Fibroblast of lung (primary cell): ENCODE data around the gene TP53RK. TPM values are rescaled to one million over a fixed set of nuclear protein-coding genes. Genes with fewer than 3 reads are reported as not detected.

Source experiments
- DNase-seq, 2 donors: peaks; one replicate each; pipeline versions ENCODE4 v3.0.0 to v3.0.0-alpha.2; 2010; ENCODE audit warnings: low read depth in 2 of 2
- H2AFZ ChIP-seq: 2 replicates; pipeline ENCODE4 v1.5.1; 2012; ENCODE audit warnings: low read length, control low read depth, inconsistent platforms
- H3K27ac ChIP-seq: 2 replicates; pipeline ENCODE4 v1.5.1; 2011; ENCODE audit warnings: low read length, control low read depth; ENCODE audit not compliant: insufficient read depth
- H3K27me3 ChIP-seq: 2 replicates; pipeline ENCODE4 v1.5.1; 2011; ENCODE audit warnings: mild to moderate bottlenecking, low read length; ENCODE audit not compliant: control insufficient read depth, insufficient read depth
- H3K36me3 ChIP-seq: 2 replicates; pipeline ENCODE4 v1.5.1; 2011; ENCODE audit warnings: low read length; ENCODE audit not compliant: control insufficient read depth, insufficient read depth
- H3K4me1 ChIP-seq: 2 replicates; pipeline ENCODE4 v1.5.1; 2011; ENCODE audit warnings: low read length; ENCODE audit not compliant: control insufficient read depth, insufficient read depth; ENCODE audit errors: extremely low read depth
- H3K4me2 ChIP-seq: 2 replicates; pipeline ENCODE4 v1.5.1; 2011; ENCODE audit warnings: low read length, control low read depth; ENCODE audit not compliant: insufficient read depth; ENCODE audit errors: extremely low read depth
- H3K4me3 ChIP-seq, 4 experiments: fragments of 200-600 bp in 1 of 4; sonication (generic) in 1 of 4; replicated peaks in 1 of 4; 2 replicates each; pipeline ENCODE4 v1.5.1; 2011 to 2016; ENCODE audit warnings: low read length in 4 of 4, low read depth in 3 of 4, mild to moderate bottlenecking in 3 of 4, control low read depth in 2 of 4, inconsistent platforms in 1 of 4, mixed read lengths in 1 of 4; ENCODE audit not compliant: insufficient read depth in 1 of 4; ENCODE audit errors: control extremely low read depth in 1 of 4
- H3K79me2 ChIP-seq: 2 replicates; pipeline ENCODE4 v1.5.1; 2012; ENCODE audit warnings: mild to moderate bottlenecking, low read length, inconsistent platforms; ENCODE audit not compliant: control insufficient read depth, insufficient read depth
- H3K9ac ChIP-seq: 2 replicates; pipeline ENCODE4 v1.5.1; 2011; ENCODE audit warnings: mild to moderate bottlenecking, low read length, control low read depth; ENCODE audit not compliant: insufficient read depth
- H3K9me3 ChIP-seq: 2 replicates; pipeline ENCODE4 v1.5.1; 2012; ENCODE audit warnings: low read depth, low read length; ENCODE audit not compliant: control insufficient read depth, insufficient read depth
- H4K20me1 ChIP-seq: 2 replicates; pipeline ENCODE4 v1.5.1; 2011; ENCODE audit warnings: low read length; ENCODE audit not compliant: control insufficient read depth, insufficient read depth; ENCODE audit errors: extremely low read depth
- EZH2 ChIP-seq: IDR thresholded peaks from 2 replicates; pipeline ENCODE4 v1.5.1; 2012; ENCODE audit warnings: low read length, control low read depth, mild to moderate bottlenecking; ENCODE audit errors: missing control alignments
- polyA plus RNA-seq, 2 donors: library from polyadenylated mRNA; depleted of rRNA in 1 of 2; stranded (reverse) in 1 of 2; unstranded in 1 of 2; fragments of >200 nt; gene quantifications; 2 replicates each; pipeline ENCODE4 v1.2.1, GENCODE V29; 2011 to 2012; ENCODE audit warnings: missing spikeins in 1 of 2
- total RNA-seq: library from RNA; depleted of rRNA; stranded (reverse); fragments of >200 nt; gene quantifications from 2 replicates; pipeline ENCODE4 v1.2.1, GENCODE V29; 2014
- TF ChIP-seq, protein P1 (sequence below), 2 donors: IDR thresholded peaks in 1 of 2; conservative IDR thresholded peaks in 1 of 2; 1 replicate in 1 of 2; 2 replicates in 1 of 2; pipeline ENCODE4 v1.5.1; 2011 to 2012; ENCODE audit warnings: low read length in 2 of 2, control low read depth in 1 of 2, inconsistent platforms in 1 of 2, low read depth in 1 of 2, mild to moderate bottlenecking in 1 of 2

Gene TP53RK
- total and polyA plus RNA-seq, 2 donors (not counting 1 experiment from before 2014, with no cell fraction given) = 9.2 to 19.5 TPM

DNA sequence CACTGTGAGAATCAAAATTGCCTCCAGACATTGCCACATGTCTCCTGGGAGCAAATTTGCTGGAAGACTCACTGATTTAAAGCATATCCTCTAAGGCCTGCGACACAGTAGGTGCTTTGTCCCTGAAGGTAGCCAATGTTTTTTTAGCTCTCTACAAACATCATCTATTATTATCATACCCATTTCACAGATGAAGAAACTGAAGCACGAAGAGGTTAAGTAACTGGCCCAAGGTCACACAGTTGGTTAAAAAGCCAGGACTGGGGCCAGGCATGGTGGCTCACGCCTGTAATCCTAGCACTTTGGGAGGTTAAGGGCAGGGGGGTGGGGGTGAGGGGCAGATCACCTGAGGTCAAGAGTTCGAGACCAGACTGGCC lies 50.4 kb downstream of the TP53RK start:
- Histone ChIP-seq H3K36me3 (no peaks in the 10 kb centered on the region), H3K27ac (no peak overlapping the region), H3K9ac (no peak overlapping the region), H3K4me2 (no peak overlapping the region), H2AFZ (no peak overlapping the region), H3K9me3 (no peaks in the 10 kb centered on the region), H3K4me3 (no peak overlapping the region), H3K79me2 (no peaks in the 10 kb centered on the region), H3K27me3 (no peaks in the 10 kb centered on the region), H3K4me1 (no peaks in the 10 kb centered on the region), H4K20me1 (no peaks in the 10 kb centered on the region)
- TF ChIP-seq, protein P1, sequence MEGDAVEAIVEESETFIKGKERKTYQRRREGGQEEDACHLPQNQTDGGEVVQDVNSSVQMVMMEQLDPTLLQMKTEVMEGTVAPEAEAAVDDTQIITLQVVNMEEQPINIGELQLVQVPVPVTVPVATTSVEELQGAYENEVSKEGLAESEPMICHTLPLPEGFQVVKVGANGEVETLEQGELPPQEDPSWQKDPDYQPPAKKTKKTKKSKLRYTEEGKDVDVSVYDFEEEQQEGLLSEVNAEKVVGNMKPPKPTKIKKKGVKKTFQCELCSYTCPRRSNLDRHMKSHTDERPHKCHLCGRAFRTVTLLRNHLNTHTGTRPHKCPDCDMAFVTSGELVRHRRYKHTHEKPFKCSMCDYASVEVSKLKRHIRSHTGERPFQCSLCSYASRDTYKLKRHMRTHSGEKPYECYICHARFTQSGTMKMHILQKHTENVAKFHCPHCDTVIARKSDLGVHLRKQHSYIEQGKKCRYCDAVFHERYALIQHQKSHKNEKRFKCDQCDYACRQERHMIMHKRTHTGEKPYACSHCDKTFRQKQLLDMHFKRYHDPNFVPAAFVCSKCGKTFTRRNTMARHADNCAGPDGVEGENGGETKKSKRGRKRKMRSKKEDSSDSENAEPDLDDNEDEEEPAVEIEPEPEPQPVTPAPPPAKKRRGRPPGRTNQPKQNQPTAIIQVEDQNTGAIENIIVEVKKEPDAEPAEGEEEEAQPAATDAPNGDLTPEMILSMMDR (conservative IDR thresholded peaks at IDR 0.05 in 1 of 2, IDR thresholded peaks at IDR 0.05 in 1 of 2; ENCODE audit: low read depth in 1 of 2, low read length in 2 of 2) = no peak
- no peak for TF ChIP-seq EZH2
- DNase-seq = no peak

DNA sequence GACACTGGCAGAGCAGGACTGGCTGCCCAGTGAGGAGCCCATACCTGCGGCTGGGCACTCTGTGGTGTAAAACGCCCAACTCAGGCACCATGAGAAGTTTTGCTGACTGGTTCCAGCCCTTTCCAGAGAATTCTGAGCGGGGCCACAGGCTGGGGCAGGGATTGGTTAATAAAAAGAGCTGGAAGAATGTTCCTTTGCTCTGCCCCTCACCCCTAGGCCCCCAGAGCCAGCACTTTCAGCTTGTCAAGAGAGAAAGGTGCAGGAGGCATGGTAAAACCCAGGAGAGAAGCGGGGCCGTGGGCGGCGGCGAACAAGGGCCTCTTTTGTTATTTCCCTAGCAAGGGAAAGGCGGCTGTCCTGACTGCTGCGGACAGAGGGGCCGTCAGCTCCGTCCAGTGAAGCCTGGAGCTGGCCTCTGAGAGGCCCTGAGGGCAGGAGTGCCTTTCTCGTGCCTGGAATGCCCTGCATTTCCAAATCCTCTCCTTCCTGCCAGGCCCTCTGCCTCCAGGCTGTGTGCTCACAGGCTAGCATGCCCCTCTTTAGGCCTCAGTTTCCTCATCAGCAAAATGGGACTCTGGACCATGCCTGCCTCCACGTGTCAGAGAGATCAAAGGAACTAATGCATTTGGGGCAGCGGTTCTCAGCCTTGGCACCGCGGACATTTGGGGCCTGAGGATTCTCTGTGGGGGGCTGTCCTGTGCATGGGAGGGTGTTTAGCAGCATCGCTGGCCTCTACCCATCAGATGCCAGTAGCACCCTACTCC lies 50.9 kb downstream of the TP53RK start:
- Histone ChIP-seq H3K4me3 (no peak overlapping the region), H3K4me1 (no peaks in the 10 kb centered on the region), H3K27ac (no peak overlapping the region), H2AFZ (no peak overlapping the region), H3K4me2 (no peak overlapping the region), H3K9ac (no peak overlapping the region), H4K20me1 (no peaks in the 10 kb centered on the region), H3K79me2 (no peaks in the 10 kb centered on the region), H3K36me3 (no peaks in the 10 kb centered on the region), H3K27me3 (no peaks in the 10 kb centered on the region), H3K9me3 (no peaks in the 10 kb centered on the region)
- TF ChIP-seq, protein P1 (conservative IDR thresholded peaks at IDR 0.05 in 1 of 2, IDR thresholded peaks at IDR 0.05 in 1 of 2; ENCODE audit: low read depth in 1 of 2, low read length in 2 of 2) = no peak
- TF ChIP-seq EZH2 = no peak
- no peak for DNase-seq

DNA sequence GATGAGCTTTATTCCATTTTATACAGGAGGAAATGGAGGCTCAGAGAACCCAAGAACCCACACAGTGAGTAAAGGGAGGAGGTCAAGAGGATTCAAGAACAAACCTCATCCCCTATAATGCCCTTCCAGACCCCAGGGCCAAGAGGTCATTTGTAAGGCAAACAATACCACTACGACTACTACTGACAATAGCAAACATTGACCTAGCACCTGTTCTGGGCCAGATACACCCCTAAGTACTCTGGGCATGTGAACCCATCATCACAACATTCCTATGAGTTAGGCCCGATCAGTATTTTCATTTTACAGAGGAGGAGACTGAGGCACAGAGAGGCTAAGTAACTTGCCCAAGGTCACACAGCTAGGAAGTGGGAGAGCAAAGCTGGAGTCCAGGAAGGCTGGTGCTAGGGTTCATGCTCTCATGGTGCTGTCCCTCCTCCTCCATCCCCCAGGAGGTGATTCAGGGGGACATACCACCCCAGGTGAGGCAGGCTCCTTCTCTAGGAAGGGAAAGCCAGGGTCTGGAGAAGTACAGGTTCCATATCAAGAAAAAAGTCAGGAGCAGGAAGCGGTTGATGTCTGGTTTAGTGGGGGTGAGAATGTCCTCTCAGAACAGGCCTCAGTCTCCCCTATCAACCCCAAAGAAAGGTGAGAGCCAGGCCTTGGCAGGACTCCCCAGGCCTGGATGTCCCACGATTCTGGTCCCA lies 51.7 kb downstream of the TP53RK start:
- H3K9ac ChIP-seq = no peak overlapping the region
- no peaks in the 10 kb centered on the region for H3K27me3 ChIP-seq
- DNase-seq = no peak
- no peaks in the 10 kb centered on the region for H3K36me3 ChIP-seq
- TF ChIP-seq EZH2 = no peak
- TF ChIP-seq, protein P1 (conservative IDR thresholded peaks at IDR 0.05 in 1 of 2, IDR thresholded peaks at IDR 0.05 in 1 of 2; ENCODE audit: low read depth in 1 of 2, low read length in 2 of 2) = no peak
- no peak overlapping the region for H3K27ac ChIP-seq
- H3K4me1 ChIP-seq = no peaks in the 10 kb centered on the region
- H3K4me3 ChIP-seq = no peak overlapping the region
- no peak overlapping the region for H2AFZ ChIP-seq
- no peak overlapping the region for H3K4me2 ChIP-seq
- H3K9me3 ChIP-seq = no peaks in the 10 kb centered on the region
- no peaks in the 10 kb centered on the region for H4K20me1 ChIP-seq
- no peaks in the 10 kb centered on the region for H3K79me2 ChIP-seq
